Measurements from ENCODE around the gene TBC1D21.

DNA sequence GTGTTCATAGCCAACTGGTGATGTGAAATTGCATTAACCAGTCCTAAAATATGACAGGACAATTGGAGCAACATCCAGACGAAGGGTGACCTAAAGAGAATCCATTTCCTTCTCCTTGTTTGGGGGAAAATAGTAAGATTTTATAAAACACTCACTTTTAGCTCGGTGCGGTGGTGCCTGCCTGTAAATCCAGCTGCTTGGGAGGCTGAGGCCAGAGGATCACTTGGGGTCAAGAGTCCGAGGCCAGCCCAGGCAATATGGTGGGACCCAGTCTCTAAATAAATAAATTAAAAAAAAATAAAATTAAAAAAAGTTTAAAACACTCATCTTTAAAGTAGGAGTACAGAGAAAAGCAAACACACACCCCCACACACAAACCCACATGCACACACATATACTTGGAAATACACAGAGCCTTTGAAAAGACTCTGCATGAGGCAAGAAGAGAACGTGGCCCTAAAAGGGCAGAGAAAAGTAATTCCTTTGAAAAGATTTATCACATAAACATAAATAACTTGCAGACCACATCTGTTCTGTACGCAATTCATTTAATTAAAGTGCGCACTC is 38.7 kb downstream of the TBC1D21 start:
- TF ChIP-seq, protein P1, sequence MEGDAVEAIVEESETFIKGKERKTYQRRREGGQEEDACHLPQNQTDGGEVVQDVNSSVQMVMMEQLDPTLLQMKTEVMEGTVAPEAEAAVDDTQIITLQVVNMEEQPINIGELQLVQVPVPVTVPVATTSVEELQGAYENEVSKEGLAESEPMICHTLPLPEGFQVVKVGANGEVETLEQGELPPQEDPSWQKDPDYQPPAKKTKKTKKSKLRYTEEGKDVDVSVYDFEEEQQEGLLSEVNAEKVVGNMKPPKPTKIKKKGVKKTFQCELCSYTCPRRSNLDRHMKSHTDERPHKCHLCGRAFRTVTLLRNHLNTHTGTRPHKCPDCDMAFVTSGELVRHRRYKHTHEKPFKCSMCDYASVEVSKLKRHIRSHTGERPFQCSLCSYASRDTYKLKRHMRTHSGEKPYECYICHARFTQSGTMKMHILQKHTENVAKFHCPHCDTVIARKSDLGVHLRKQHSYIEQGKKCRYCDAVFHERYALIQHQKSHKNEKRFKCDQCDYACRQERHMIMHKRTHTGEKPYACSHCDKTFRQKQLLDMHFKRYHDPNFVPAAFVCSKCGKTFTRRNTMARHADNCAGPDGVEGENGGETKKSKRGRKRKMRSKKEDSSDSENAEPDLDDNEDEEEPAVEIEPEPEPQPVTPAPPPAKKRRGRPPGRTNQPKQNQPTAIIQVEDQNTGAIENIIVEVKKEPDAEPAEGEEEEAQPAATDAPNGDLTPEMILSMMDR (conservative IDR thresholded peaks at IDR 0.05; ENCODE audit: low read length): no peak
- TF ChIP-seq EZH2phosphoT487 (IDR thresholded peaks at IDR 0.05; ENCODE audit: borderline replicate concordance): no peak
